Natural killer cell (primary cell): Measurements from ENCODE around the gene UBASH3B. TPM values are rescaled to one million over a fixed set of nuclear protein-coding genes. Genes with fewer than 3 reads are reported as not detected.

Source experiments
- ATAC-seq, 3 donors: fragments of 150-1000 bp in 2 of 3; fragments of 200-7000 bp in 1 of 3; cut with Tn5 transposase; 1 replicate in 1 of 3; 2 replicates in 2 of 3; pipeline ENCODE4 v1.10.0; 2021; ENCODE audit warnings: mild to moderate bottlenecking in 2 of 3, moderate library complexity in 2 of 3
- DNase-seq, 2 donors: peaks; one replicate each; pipeline versions ENCODE4 v3.0.0 to v3.0.0-alpha.2; 2013 to 2021; ENCODE audit warnings: mixed read lengths in 1 of 2
- H3K27ac ChIP-seq: one replicate; pipeline ENCODE4 v1.5.1; 2013; ENCODE audit warnings: mild to moderate bottlenecking, low read length
- H3K27me3 ChIP-seq: one replicate; pipeline ENCODE4 v1.6.1; 2013; ENCODE audit warnings: low read length; ENCODE audit not compliant: control insufficient read depth, insufficient read depth
- H3K36me3 ChIP-seq: one replicate; pipeline ENCODE4 v1.6.1; 2013; ENCODE audit warnings: low read length; ENCODE audit not compliant: control insufficient read depth, insufficient read depth
- H3K4me1 ChIP-seq: one replicate; pipeline ENCODE4 v1.6.1; 2013; ENCODE audit warnings: low read length; ENCODE audit not compliant: control insufficient read depth, insufficient read depth
- H3K4me3 ChIP-seq: one replicate; pipeline ENCODE4 v1.5.1; 2013; ENCODE audit warnings: low read length
- H3K9me3 ChIP-seq: one replicate; pipeline ENCODE4 v1.6.1; 2013; ENCODE audit warnings: low read length; ENCODE audit not compliant: control insufficient read depth, insufficient read depth
- H3K27ac Mint-ChIP-seq, 2 donors: one replicate each; pipeline ENCODE4 v1.8.0; 2022; ENCODE audit warnings: mild to moderate bottlenecking in 2 of 2, mixed read lengths in 2 of 2, moderate library complexity in 1 of 2
- H3K27me3 Mint-ChIP-seq, 2 donors: one replicate each; pipeline ENCODE4 v1.8.0; 2022; ENCODE audit warnings: low read depth in 2 of 2, mixed read lengths in 2 of 2
- H3K36me3 Mint-ChIP-seq: one replicate; pipeline ENCODE4 v1.8.0; 2022; ENCODE audit warnings: mixed read lengths
- H3K4me1 Mint-ChIP-seq, 2 donors: one replicate each; pipeline ENCODE4 v1.8.0; 2022; ENCODE audit warnings: mixed read lengths in 2 of 2
- H3K4me3 Mint-ChIP-seq: one replicate; pipeline ENCODE4 v1.8.0; 2022; ENCODE audit warnings: mild to moderate bottlenecking, moderate library complexity, mixed read lengths
- H3K9me3 Mint-ChIP-seq, 2 donors: one replicate each; pipeline ENCODE4 v1.8.0; 2022; ENCODE audit warnings: mixed read lengths in 2 of 2
- CTCF ChIP-seq: fragments of 200-600 bp; IDR thresholded peaks from one replicate; pipeline ENCODE4 v1.8.0; 2022; ENCODE audit warnings: antibody characterized with exemption
- WGBS: methylation state at CpG from one replicate; pipeline ENCODE4 v1.1.7; 2013; ENCODE audit warnings: missing lambda C conversion rate; ENCODE audit not compliant: insufficient coverage; 5-methylcytosine and 5-hydroxymethylcytosine counted together
- intact Hi-C: fragments of 100-400 bp; cut with micrococcal nuclease; formaldehyde crosslinking; loops from one replicate; pipeline ENCODE4 v1.14.2; 2022
- total RNA-seq, 4 donors: library from RNA; stranded (reverse); fragments of 120-200 nt in 1 of 4; gene quantifications; one replicate each; pipeline versions ENCODE4 v1.2.3 to v1.2.4, GENCODE V29; 2013 to 2022

The UBASH3B gene
- total RNA-seq, 3 donors from 2014 or later (not counting 1 experiment from before 2014, with no cell fraction given): 28.7 to 33.9 (median 33.5) TPM

- Mint-ChIP-seq H3K27ac (peak overlapping the region; percentile 29 to 72), H3K4me1 (peaks cover 24 to 54% of the 10 kb centered on the region in 2 donors), H3K36me3 (no peaks in the 10 kb centered on the region), H3K4me3 (no peak overlapping the region), H3K9me3 (no peaks in the 10 kb centered on the region), H3K27me3 (no peaks in the 10 kb centered on the region)
- TF ChIP-seq CTCF: no peak
- H3K36me3 ChIP-seq: peaks cover 2% of the 10 kb centered on the region
- 47% methylated on average over 4 of the region's 5 CpGs for WGBS
- DNase-seq (no peak), ATAC-seq (no peak)
- no peak overlapping the region for H3K27ac ChIP-seq
- H3K27me3 ChIP-seq: no peaks in the 10 kb centered on the region
- intact Hi-C loops: loop anchor here (5.0 kb wide), 1 partner anchor 177 kb away; no protein-coding TSS in a partner anchor
- H3K4me3 ChIP-seq: no peak overlapping the region
- H3K9me3 ChIP-seq: no peaks in the 10 kb centered on the region
- H3K4me1 ChIP-seq: peaks cover 31% of the 10 kb centered on the region
Observed at GRCh38 chr11:122758974-122759373, 103.5 kb downstream of the UBASH3B start.

- no peak overlapping the region for H3K27ac Mint-ChIP-seq
- WGBS: 100% methylated on average over 2 of the region's 2 CpGs
- H3K4me1 Mint-ChIP-seq: peaks cover 20 to 41% of the 10 kb centered on the region in 2 donors
- ATAC-seq (no peak), DNase-seq (no peak)
- Histone ChIP-seq H3K27me3 (no peaks in the 10 kb centered on the region), H3K36me3 (peaks cover 2% of the 10 kb centered on the region), H3K4me3 (no peak overlapping the region), H3K27ac (no peak overlapping the region), H3K4me1 (peaks cover 4% of the 10 kb centered on the region), H3K9me3 (no peaks in the 10 kb centered on the region)
- no peaks in the 10 kb centered on the region for H3K27me3 Mint-ChIP-seq
- intact Hi-C loops: no loop called here
- no peak for TF ChIP-seq CTCF
- H3K36me3 Mint-ChIP-seq: no peaks in the 10 kb centered on the region
- H3K4me3 Mint-ChIP-seq: no peak overlapping the region
- H3K9me3 Mint-ChIP-seq: no peaks in the 10 kb centered on the region
Observed at GRCh38 chr11:122763108-122763507, 107.6 kb downstream of the UBASH3B start.

- Histone ChIP-seq H3K27me3 (no peaks in the 10 kb centered on the region), H3K36me3 (peaks cover 2% of the 10 kb centered on the region), H3K4me1 (no peaks in the 10 kb centered on the region), H3K4me3 (no peak overlapping the region), H3K27ac (no peak overlapping the region), H3K9me3 (no peaks in the 10 kb centered on the region)
- ATAC-seq (no peak), DNase-seq (no peak)
- Mint-ChIP-seq H3K27ac (no peak overlapping the region), H3K36me3 (no peaks in the 10 kb centered on the region), H3K27me3 (no peaks in the 10 kb centered on the region), H3K4me1 (peaks cover 15 to 34% of the 10 kb centered on the region in 2 donors), H3K9me3 (no peaks in the 10 kb centered on the region), H3K4me3 (no peak overlapping the region)
- TF ChIP-seq CTCF: no peak
- intact Hi-C loops: no loop called here
- 71% methylated on average over 5 of the region's 7 CpGs for WGBS
Observed at GRCh38 chr11:122764371-122765090, 109.0 kb downstream of the UBASH3B start.
